ENCODE results near the gene TDRKH.

- TF ChIP-seq POLR2A (IDR thresholded peaks at IDR 0.05) (no peak), CTCF (IDR thresholded peaks at IDR 0.05) (no peak), POLR2AphosphoS5 (IDR thresholded peaks at IDR 0.05) (no peak), EP300 (IDR thresholded peaks at IDR 0.05) (no peak)
Measured at GRCh38 chr1:151801310-151801820, 11.1 kb upstream of the TDRKH start.
